Muscle of arm (tissue), 12 donors: ENCODE measurements around the gene TBCK. TPM values are rescaled to one million over a fixed set of nuclear protein-coding genes. Genes with fewer than 3 reads are reported as not detected.

Experiments
- DNase-seq: peaks from one replicate; pipeline ENCODE4 v3.0.0-alpha.2; 2013
- polyA plus RNA-seq, 12 donors: library from polyadenylated mRNA; unstranded; fragments of 120-200 nt; gene quantifications; one replicate each; pipeline ENCODE4 v1.2.1, GENCODE V29; 2013; ENCODE audit not compliant: insufficient read length in 12 of 12

Gene TBCK
- polyA plus RNA-seq, 12 donors: 12.9 to 39.3 (median 28.9) TPM; not detected in 1

- DNase-seq: no peak
Observed at GRCh38 chr4:106289737-106290136, 26.3 kb downstream of the TBCK start.

DNA sequence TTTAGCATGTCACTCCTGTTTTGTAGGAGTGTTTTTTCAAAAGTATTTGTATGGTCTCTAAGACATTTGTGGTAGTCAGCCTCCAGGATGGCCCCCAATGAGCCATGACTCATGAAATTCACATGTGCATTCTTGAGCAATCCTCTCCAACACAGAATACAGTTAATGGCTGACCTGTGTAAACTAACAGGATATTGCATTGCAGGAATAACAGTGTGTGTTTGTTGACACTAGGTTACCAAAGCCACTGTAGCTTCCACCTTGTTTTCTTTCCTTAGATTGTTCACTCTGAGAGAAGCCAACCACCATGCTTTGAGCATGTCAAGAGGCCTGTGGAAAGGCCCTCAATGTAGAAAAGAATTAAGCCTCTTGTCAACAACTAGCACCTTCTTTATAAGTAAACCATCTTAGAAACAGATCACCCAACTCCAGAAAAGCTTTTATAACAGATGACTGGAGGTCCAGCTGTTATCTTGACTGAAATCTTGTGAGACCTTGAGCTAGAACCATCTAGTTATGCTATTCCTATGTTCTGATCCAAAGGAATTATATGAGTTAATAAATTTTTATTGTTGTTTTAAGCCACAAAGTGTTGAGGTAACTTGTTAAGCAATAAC lies 28.5 kb downstream of the TBCK start:
- DNase-seq: no peak

- DNase-seq: no peak
Observed at GRCh38 chr4:106286611-106287010, 29.4 kb downstream of the TBCK start.

DNA sequence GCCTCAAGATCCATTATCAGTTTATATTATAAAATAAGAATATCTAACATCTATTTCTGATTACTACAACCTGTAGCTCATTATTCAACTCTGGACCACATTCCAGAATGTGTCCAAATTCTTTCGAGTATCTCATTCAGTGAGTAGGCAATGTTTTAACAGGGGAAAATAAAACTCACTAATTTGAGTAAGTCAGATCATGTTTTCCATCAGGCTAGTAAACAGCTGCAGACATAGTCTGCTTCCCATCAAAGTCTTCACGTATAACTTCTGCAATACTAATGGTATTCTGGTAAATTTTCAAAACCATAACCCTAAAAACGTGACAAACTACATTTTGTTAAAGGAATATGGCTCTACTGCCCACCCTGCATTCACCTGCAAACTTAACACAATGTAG lies 31.8 kb downstream of the TBCK start:
- DNase-seq: no peak

GRCh38 chr4:106277140-106277675 lies 38.8 kb downstream of the TBCK start:
- no peak for DNase-seq

- DNase-seq: no peak
Observed at GRCh38 chr4:106273831-106274230, 42.2 kb downstream of the TBCK start.

GRCh38 chr4:106270736-106271135 lies 45.3 kb downstream of the TBCK start:
- no peak for DNase-seq

DNA sequence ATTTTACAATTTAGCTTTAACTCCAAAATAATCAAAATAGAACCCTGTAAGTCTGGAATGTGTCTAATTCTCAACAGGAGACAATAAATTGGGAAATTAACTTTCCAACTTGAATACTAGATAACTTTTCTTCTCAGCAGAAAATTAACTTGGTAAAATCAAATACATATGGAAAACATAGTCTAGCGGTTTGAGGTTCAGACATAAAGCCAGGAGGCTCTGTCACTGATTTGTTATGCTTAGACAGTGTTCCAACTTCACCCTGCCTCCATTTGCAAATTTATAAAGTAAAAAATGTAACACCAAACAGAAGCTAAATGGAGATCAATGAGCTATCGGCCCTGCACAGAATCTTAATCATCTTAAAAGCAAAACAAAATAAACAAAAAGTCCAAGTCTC lies 46.3 kb downstream of the TBCK start:
- no peak for DNase-seq

- no peak for DNase-seq
Observed at GRCh38 chr4:106268786-106269185, 47.2 kb downstream of the TBCK start.

DNA sequence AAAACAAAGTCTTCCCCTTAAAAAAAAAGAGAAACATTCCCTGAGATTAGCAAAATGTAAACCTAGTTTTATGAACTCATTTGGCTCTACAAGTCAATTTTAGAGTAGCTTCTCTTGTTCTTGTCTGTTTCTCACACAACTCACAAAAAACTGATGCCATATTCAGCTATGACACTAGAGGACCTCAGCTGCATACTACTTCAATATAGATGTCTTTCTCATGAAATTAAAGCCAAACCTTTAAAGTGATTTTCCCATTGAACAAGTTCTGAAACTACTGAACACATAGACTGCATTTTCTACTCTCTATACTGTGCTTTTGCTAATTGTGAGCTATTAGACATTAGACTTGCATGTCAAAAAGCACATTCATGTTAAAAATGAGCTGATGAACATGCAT lies 49.8 kb downstream of the TBCK start:
- DNase-seq: peak; percentile 56

DNA sequence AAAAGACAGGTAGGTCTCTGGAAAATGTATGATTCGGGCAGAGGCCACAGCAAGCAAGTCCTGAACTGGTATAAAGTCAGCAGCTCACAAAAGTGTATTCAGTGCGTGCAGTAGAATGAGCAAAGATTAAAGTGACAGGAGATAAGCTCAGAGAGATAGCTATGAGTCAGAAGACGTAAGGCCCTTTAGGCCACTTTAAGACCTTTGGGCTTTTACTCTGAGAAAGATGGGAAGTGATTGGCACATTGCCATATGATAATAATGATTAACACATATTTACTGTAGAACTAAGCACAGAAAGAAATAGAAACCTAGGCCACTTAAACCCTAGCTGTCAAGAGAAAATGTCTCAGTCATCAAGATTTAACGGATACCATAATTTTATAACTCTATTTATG lies 51.7 kb downstream of the TBCK start:
- DNase-seq: no peak

GRCh38 chr4:106263594-106264330 lies 52.2 kb downstream of the TBCK start:
- no peak for DNase-seq

GRCh38 chr4:106261980-106262379 lies 54.0 kb downstream of the TBCK start:
- DNase-seq: no peak

GRCh38 chr4:106258145-106259045 lies 57.6 kb downstream of the TBCK start:
- DNase-seq: no peak

- no peak for DNase-seq
Observed at GRCh38 chr4:106256190-106256589, 59.8 kb downstream of the TBCK start.

DNA sequence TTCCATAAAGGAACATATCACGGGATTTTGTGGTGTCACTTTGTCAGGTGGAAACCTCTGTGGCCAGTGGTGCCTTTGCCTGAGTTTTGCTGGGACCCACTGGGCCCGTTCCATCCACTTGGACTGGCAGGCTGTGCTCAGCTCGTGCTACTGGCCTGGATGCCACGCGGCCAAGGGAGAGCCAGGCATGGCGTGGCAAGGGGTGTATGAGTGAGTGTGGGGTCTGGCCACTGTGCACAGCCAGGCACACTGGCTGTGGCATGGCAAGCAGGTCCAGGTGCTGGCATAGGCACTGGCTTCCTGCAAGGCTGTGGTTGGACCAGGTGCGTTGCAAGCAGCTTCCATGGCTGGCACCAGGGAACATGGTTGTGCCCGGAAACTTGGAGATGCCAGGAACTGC lies 60.8 kb downstream of the TBCK start:
- DNase-seq: no peak

DNA sequence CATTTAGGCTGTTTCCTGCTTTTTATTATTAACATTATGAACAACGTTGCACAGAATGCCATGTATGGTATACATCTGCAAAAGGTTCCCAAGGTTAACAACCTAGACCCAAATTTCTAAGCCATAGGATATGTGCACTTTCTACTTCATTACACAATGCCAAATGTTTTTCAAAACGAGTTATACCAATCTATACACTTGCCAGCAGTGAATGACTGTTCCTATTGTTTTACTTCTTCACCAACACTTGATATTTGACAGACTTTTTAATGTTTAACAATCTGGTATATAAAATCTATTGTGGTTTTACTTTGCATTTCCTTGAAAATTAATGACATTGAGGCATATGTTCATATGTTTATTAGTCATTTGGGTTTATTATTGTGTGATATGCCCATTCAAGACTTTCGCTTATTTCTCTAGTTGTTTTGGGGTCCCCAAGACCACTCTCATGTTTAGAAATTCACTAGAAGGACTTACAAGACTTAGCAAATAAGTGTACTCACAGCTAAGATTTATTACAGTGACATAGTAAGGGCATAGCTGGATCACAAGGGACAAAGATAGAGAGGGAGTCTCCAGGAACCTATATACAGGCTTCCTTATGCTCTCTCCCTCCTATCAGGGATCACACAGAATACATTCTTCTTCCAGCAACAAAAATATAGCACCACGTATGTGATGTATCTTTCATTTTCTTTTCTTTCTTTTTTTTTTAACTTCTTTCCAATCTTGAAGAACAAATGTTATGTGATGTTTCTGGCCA lies 62.5 kb downstream of the TBCK start:
- DNase-seq: no peak

- DNase-seq: no peak
Observed at GRCh38 chr4:106247600-106247999, 68.4 kb downstream of the TBCK start.

- DNase-seq: no peak
Observed at GRCh38 chr4:106246441-106246840, 69.6 kb downstream of the TBCK start.

DNA sequence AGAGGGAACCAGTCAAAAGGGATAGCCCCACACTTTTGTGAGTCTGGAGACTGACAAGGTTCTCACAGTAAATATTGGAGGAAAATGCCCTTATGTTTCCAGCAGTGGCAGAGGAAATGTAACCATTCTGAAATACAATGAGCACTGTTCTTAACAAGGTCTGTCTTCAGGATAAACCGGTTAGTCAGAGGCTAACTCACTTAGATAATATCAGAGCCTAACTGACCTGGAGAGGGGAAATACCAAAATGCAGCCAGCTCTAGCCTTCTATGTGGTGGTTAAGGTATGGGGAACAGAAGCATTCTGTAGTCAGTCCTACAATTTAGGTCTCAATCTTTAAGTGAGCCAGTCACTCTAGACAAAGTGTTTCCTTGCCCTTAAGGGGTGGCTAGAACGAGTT lies 70.8 kb downstream of the TBCK start:
- no peak for DNase-seq

DNA sequence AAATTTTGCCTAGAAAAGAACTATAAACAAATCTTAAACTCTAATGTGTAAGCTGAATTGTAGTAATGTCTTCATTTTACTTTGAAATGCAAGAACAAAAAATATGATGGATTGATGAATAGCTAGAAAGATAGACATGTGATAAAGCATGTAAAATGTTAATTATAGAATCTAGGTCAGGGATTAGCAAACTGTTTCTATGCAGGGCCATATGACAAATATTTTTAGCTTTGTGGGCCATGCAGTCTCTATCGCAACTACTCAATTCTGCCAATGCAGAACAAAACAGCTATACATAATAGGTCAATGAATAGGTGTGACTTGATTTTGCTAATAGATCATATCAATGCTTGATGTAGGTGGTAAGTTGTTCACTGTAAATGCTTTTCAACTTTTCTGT lies 75.3 kb downstream of the TBCK start:
- no peak for DNase-seq
